Gastrocnemius medialis (tissue), 4 donors: Measurements from ENCODE around the gene ZEB2.

ENCODE experiments used
- CTCF ChIP-seq, 5 experiments: fragments of 450-650 bp in 3 of 5; fragments of 200-600 bp in 2 of 5; sonication (generic) in 2 of 5; IDR thresholded peaks in 4 of 5; conservative IDR thresholded peaks in 1 of 5; 1 replicate in 4 of 5; 2 replicates in 1 of 5; pipeline ENCODE4 v1.5.1; 2016 to 2019; ENCODE audit warnings: antibody characterized with exemption in 5 of 5, mild to moderate bottlenecking in 3 of 5, moderate library complexity in 3 of 5
- POLR2A ChIP-seq, 2 donors: fragments of 450-650 bp; IDR thresholded peaks; one replicate each; pipeline ENCODE4 v1.6.1; 2017; ENCODE audit warnings: antibody characterized with exemption in 2 of 2, mild to moderate bottlenecking in 2 of 2, moderate library complexity in 2 of 2

GRCh38 chr2:144421606-144422510, 98.1 kb downstream of the ZEB2 start:
- TF ChIP-seq POLR2A (IDR thresholded peaks at IDR 0.05) (no peak), CTCF (IDR thresholded peaks at IDR 0.05 in 4 of 5, conservative IDR thresholded peaks at IDR 0.05 in 1 of 5) (no peak)
